Measurements from ENCODE around the gene ATP5MC3. TPM values are rescaled to one million over a fixed set of nuclear protein-coding genes. Genes with fewer than 3 reads are reported as not detected.

ATP5MC3 gene
- total and polyA plus RNA-seq, 2 of the 13 experiments (the other 11 are each of a cell fraction or from before 2014, with no cell fraction given) = 676 to 1,007 TPM

- TF ChIP-seq AHDC1 (CRISPR knock-in tag; IDR thresholded peaks at IDR 0.05; ENCODE audit: borderline replicate concordance) = no peak
- TF ChIP-seq ZSCAN12 (CRISPR knock-in tag; IDR thresholded peaks at IDR 0.05) = no peak
- TF ChIP-seq ZNF792 (CRISPR knock-in tag; IDR thresholded peaks at IDR 0.05) = no peak
- no peak for TF ChIP-seq HDAC1 (CRISPR knock-in tag; IDR thresholded peaks at IDR 0.05)
- no peak for TF ChIP-seq RFX1 (IDR thresholded peaks at IDR 0.05)
- no peak for TF ChIP-seq POLR2AphosphoS2 (IDR thresholded peaks at IDR 0.05; ENCODE audit: low read depth, low read length)
- no peak for TF ChIP-seq SMARCE1 (IDR thresholded peaks at IDR 0.05; ENCODE audit: borderline replicate concordance)
- no peak for TF ChIP-seq HNRNPLL (IDR thresholded peaks at IDR 0.05; ENCODE audit: low read depth, low read length, poor library complexity, severe bottlenecking)
- TF ChIP-seq ZNF605 (CRISPR knock-in tag; IDR thresholded peaks at IDR 0.05) = no peak
- TF ChIP-seq ZNF142 (CRISPR knock-in tag; IDR thresholded peaks at IDR 0.05) = no peak
- TF ChIP-seq ZNF713 (CRISPR knock-in tag; IDR thresholded peaks at IDR 0.05) = no peak
These were observed 26.4 kb upstream of the ATP5MC3 start (continued) for GRCh38 chr2:175207741-175208438.
